HG03378 (cell line): Measurements from ENCODE around the gene FGD4.

Experiments used
- ATAC-seq: cut with Tn5 transposase; IDR thresholded peaks from one replicate; pipeline ENCODE4 v1.9.1; 2021; ENCODE audit warnings: mild to moderate bottlenecking, moderate library complexity; ENCODE audit not compliant: unreplicated experiment

The FGD4 gene

DNA sequence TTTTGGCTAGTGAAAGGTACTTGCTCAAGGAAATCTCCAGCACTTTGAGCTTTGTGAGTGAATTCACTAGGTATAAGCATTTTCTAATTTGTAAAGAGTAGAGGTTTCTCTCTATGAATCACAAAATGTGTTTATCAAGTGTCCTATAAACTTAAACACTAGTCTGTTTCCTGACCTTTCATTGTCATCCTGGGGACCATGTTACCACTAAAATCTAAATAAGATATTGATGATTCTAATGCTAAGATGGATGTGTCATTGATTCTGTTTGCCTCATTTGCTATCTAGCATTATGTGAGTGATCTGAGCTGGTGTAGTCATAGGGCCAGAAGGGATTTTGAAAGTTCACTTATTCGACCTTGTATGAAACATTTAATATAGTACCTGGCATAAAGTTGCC lies 199.3 kb downstream of the FGD4 start:
- no peak for ATAC-seq

DNA sequence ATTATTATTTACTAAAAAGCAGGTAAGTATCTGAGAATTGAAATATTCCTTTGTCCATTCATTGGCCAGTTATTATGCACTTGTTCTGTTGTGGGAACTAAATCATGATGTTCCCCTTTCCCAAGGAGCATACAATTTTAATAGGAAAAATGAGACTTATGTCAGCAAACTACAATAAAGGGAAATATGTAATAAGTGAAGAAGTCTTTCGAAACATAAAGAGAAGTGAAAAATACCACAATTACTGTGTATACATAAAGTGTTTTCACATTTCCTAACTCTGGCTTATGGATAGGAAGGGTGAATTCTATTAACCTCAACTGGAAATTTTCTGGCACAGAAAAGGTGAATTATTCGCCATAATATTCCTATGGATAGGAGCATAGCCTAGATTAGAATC lies 201.3 kb downstream of the FGD4 start:
- no peak for ATAC-seq

DNA sequence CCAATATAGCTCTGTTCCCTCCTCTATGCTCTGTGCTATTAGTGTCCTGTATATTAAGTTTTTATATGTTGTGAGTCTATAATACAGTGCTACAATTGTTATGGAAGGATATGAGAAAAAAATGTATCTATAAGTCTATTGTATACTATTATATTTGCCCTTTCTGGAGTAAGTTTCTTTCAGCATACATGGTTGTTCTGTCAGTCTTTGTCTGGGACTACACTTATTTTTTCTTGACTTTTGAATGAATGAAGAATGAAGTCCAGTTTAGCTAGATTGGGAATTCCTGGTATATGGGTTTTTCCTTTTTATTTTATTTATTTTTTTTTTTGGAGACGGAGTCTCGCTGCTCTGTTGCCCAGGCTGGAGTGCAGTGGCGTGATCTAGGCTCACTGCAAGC lies 203.7 kb downstream of the FGD4 start:
- ATAC-seq = no peak

DNA sequence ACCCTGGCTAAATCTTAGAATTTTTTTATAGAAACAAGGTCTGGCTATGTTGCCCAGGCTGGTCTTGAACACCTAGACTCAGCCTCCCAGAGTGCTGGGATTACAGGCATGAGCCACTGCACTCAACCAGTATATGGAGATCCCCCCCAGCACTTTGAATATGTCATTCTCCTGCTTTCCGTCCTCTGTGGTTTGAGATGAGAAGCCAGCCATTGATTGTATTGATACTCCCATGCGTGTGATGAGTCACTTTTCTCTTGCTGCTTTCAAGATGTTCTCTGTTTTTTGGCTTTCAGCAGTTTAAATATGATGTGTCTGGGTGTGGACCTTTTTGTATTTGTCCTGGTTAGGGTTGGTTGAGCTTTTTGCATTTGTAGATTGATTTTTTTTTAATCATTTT lies 204.5 kb downstream of the FGD4 start:
- peak; percentile 98 for ATAC-seq

DNA sequence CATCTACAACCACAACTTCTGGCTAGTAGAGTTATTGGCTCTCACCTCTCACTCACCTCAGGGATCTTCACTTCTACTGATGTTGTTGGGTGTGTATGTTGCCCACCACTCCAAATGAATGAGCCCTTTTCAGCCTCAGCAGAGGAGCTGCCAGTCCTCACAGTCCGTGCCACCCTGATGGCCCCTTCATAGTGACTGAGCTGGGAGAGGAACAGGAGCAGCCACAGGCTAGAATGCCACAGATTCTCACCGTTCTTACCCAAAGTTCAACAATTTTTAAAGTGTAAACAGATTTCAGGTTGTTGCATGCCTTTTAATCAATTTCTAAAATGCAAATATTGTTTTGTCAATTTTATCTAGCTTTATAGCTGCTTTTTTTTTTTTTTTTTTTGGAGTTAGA lies 205.2 kb downstream of the FGD4 start:
- ATAC-seq = no peak

DNA sequence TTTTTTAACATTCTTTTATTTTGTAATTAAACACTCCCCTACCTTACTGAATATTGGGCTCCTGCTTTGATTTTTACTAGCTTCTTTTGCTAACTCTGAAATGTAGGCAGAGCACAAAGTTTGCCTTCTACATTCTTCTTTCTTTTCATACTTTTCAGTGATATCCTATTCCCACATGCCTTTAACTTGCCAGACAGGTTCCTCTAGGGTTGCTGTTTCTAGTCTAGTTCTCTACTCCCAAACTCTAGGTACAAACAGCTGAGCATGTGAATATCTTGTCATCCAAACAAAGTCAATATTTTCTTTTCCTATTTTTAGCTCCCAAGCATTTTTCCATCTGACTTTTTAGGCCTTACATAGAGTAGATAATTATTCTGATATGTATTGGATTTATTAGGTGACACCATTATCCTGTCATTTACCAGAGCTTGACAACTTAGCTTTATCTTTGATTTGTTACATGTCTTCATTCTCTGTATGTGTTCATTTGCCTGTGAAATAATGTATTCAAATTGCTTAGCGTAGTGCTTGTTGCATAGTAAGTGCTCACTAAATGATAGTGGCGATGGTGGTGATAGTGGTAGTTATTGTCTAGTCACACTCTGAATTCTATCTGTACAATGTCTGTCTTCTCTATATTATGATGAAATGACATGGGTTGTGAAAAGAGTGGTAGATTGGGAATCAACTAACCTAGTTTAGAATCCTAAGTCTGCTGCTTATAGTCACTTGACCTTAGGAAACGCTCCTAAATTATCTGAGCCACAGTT lies 206.2 kb downstream of the FGD4 start:
- no peak for ATAC-seq

DNA sequence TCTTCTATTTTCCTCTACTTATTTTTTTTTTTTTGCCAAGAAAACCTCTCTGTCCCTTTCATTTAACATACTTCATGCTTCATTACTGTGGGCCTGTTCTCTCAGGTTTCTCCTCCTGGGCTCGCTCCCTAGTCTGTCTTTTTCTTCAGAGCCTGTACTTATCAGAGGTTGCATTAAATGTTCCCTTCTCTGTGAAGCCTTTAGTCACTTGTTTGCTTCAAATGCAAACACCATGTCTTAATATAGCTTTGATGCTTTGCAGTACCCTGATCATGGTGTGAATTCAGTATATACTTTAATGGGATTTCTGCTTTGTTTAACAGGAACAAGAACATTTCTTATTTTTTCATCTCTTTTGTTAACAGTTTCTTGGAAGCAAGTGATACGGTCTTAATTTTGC lies 207.1 kb downstream of the FGD4 start:
- ATAC-seq = no peak

DNA sequence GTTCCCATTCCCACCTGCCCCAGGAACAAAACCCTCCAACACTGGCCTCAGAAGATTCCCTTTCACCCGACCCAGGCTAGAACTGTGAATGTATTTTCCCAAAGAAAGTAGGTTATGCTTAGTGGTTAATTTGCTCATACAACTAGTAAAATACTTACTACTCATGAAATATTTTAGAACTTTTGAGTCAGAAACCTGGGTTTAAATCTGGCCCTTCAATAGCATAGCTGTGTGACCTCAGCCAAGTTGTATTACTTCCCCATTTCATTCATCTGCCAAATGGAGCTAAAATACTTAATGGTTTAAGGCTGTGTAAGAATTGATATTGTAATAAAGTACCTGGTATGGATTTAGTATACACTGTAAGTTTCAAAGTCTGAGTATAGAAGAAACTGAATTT lies 210.6 kb downstream of the FGD4 start:
- no peak for ATAC-seq

DNA sequence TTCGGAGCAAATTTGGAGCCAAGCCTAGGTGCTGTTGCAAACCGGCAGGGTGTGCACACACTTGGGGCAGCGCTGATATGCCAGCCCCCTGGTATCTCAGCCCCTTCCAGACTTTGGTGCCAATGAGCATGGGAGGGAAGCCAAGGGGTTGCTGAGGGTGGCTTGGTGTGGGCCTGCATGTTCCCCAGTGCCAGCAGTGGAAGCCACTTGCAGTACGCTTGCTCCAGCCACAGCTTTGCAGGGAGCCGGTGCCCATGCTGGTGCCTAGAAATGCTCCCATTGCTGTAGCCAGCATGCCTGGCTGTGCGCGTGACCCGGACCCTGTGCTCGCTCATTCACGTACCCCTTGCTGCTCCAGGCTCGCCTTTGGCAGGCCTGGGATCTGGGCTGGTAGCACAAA lies 212.6 kb downstream of the FGD4 start:
- ATAC-seq = no peak

DNA sequence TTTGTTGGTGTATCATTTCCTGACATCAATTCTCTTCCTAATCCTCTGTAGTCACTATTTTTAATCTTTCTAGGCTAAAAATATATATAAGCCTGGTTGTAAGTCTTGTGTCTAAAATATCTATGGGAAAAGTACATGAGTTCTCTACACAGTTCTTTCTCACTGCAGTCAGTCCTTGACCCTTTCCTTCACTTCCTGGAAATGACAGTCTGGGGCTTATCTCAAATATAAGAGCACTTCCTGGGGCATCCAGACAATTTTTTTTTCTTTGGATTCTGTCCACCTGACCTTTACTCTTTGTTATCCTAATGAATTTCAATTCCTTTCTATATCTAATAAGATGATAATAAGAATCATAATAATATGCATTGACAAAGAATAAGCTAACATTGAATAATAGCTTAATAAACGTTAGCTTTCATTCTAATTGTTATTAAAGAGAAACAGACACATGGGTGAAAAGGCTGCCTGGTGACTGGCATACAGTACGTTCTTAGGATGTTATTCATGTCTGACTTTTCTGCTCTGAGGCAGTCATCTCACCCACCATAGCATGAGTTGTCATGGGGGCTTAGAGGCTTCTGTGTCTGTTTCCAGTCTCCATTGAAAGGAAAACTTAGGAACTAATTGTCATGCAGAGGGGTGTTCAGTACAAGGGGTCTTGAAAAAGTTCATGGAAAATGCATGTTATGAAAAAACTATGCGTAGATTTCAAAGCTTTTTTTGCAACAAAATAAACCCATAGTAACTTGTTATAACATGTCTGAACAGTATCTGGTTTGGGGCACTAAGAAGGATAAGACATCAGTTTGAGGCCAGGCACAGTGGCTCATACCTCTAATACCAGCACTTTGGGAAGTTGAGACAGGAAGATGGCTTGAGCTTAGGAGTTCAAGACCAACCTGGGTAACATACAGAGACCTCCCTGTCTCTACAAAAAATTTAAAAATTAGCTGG lies 213.6 kb downstream of the FGD4 start:
- no peak for ATAC-seq

DNA sequence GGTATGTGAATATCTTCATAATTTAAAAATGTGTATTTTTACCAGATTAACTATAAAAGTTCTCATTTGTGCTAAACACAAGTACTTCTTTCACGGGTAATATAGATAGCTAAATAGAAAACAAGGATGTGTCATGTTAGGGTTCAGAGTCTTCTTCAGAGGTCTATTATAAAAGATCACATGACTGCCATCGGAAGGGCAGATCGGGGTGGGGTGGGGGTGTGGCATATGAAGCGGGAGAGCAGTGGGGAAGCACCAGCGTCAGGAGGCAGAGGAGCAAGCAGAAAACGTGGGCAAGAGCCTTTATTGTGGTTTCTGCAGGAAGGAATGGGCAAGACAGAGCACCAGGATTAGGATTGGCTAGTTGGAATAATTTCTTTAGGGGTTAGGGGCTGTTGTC lies 216.1 kb downstream of the FGD4 start:
- ATAC-seq = no peak

DNA sequence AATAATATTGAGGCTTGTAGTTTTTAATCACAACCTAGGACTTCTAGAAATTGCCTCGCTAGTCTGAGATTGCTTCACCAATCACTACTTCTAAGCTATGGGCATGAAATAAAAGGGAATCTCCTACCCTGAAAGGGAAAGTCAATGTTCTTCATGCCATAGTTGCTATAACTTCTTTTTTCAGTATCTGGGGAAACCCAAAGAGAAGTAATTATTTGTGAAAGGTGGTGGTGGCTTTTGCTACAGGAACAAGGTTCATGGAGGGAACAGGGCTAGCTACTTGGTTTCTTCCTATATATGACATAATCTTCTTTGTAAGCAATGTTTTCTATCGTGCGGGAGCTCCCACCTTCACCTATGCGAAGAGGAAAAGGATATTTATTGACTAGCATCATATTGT lies 218.2 kb downstream of the FGD4 start:
- no peak for ATAC-seq

DNA sequence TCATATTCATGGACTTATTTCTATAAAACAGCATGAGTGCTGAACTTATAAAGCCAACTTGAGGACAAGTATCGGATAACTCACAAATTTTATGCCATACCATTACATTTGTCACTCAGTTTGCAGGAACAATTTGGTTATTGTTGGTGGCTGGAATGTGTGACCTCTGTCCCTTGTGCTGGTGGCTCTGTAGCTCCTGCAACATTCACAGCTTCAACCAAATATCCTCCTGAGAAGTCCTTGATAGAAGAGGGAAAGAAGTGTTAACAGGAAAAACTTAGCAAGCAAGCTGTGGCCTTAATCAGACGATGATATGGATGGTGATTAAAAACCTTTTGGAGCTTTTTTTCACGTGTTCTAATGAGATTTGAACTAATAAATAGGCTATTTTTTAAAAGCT lies 218.8 kb downstream of the FGD4 start:
- ATAC-seq = no peak

DNA sequence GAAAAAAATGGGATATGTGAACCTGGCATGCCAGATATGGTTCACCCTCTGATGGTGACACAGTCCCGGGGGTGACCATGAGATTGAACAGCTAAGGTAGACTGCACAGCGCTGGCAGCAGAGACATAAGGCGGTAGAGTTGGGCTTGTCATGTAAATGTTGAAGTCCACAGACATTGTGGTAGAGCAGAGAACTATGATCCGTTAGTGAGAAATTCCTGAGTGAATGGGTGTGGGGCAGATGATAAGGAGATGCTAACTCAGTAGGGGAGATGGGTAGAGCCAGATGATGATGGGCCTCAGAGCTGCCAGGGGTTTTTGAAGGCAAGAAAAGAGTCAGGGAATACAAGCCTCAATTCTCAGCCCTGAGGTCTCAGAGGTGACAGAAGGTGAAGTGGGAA lies 228.6 kb downstream of the FGD4 start:
- ATAC-seq = no peak

DNA sequence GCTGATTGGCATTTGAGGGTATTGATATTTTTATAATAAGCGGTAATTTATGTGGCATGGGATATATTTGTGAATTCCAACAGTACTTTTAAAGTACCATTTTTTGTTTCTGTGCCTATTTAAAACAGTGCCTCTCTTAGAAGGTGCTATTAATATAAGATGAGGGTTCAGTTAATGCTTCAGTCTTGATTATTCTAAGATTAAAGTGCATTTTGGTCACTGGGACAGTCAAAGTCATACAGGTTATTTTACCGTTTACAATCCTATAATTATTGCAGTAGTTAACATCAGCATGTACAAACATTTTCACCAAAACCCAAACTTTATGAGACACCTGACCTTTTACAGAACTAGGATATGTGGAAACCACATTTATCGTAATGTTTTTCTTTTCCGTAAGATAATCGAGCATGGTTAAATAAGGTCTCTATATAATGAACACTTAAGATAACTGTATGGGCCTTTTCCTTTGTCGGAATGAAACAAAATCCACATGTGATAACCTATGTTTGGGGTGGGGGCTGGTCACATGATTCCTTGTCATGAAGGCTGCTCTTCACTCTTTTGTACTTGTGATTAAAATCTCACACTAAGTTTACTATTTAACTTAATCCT lies 242.0 kb downstream of the FGD4 start:
- no peak for ATAC-seq

DNA sequence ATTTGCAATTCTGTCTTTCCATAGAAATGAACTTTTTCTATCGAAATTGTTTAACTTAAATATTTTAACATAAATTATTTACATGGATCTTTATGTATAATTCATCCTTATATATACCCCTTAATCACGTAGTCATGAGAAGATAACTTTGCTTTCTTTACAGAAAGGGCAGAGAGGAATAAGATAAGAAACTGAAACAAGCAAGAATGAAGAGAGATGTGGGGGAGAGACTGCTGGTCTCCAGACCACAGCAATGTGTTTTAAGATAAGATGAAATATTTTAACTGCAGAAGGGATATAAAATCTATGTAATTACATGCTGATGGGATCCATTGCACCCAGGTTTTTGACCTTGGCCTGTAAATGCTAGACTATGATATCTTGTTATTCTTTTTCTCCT lies 245.1 kb downstream of the FGD4 start:
- ATAC-seq = no peak

DNA sequence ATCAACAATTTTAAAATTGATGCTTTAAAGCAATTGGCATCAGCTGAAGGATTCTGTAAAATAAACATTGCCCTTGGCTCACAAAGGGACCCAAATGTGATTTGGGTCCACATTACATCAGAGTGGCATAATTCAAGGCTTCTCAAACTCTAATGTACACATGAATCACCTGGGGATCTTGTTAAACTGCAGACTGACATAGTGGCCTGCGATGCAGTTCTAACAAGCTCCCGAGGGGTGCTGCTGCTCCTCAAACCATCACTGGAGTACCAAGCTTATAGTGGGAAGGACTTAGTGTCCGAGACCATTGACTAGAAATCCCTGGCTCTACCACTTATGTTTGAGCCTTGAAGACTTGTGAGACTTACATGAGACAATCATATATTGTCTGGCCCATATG lies 247.9 kb downstream of the FGD4 start:
- no peak for ATAC-seq

DNA sequence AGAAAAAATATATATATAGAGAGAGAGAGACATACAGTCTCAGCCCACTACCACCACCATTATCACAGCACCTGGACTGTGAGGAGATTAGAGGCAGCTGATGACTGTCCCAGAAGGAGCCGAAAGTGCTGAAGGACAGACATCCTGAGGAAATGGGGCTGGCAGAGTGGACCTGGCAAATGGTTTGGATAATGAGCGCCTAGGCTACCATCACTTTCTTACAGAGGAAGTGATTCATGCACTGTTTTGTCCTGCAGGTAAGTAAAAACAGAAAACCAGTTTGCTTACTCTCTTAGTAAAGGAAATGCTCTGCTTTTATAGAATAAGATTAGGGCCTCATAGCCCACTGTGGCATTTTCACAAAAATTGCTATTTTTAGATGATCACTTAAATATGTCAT lies 251.2 kb downstream of the FGD4 start:
- no peak for ATAC-seq

DNA sequence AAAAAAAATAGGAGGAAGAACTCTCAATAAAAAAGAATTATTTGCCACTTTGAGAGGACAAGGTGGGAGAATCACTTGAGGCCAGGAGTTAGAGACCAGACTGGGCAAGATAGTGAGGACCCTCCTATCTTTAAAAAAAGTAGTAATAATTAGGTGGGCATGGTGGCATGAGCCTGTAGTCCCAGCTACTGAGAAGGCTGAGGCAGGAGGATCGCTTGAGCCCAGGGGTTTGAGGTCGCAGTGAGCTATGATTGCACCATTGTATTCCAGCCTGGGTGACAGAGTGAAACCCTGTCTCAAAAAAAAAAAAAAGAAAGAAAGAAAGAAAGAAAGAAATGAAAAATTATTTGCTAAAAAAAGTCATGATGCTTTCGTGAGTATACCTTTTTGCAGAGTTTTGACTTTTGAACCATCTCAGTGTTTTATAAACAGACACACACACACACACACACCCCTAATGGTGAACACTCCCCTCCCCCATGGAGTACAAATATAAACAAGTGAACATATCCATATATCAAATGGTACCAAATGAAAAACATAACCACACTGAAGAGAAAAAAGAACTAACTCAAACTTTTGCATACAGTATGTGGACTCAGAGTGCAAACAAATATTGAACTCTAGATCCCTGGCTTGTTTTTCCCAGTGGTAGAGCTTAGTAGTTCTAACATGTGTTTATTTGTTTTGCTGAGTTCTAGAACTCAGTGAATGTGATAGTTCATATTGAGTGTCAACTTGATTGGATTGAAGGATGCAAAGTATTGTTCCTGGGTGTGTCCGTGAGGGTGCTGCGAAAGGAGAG lies 252.0 kb downstream of the FGD4 start:
- ATAC-seq = no peak

DNA sequence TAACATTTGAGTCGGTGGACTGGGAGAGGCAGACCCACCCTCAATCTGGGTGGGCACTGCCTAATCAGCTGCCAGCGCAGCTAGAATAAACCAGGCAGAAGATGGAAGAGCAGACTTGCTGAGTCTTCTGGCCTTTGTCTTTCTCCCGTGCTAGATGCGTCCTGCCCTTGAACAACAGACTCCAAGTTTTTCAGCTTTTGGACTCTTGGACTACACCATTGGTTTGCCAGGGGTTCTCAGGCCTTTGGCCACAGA lies 252.5 kb downstream of the FGD4 start:
- no peak for ATAC-seq

DNA sequence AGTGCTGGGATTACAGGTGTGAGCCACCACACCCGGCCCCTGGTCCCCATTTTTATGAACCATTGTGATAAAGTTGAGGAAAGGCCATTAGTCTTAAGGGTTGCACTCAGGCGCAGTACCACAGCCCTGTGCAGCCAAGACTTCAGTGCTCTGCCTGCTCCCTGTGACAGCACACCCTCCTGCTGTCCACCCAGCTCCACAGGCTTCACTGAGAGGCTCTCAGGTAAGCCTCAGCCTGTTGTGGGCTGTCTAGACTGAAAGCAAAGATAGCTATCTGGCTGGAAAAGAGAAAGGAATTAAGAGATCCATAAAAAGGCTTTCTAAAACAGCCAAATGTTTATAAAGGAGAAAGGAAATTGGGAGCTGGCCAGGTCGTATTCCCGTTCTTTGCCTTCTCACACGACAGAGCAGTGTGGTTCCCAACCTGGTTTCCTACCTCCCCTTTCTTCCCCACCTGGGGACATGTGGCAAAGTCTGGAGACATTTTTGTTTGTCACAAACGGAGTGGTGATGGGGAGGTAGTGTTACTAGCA lies 260.6 kb downstream of the FGD4 start:
- ATAC-seq = no peak
